ENCODE results near the gene LDLRAD4. TPM values are rescaled to one million over a fixed set of nuclear protein-coding genes. Genes with fewer than 3 reads are reported as not detected.
A peak's percentile ranks its signal among the peaks of the same experiment; 100 is the strongest.

Gene LDLRAD4
- total RNA-seq, 2 donors from 2014 or later, result 33.1 to 41.2 TPM

GRCh38 chr18:13545955-13546354 is 327.4 kb downstream of the LDLRAD4 start:
- Histone ChIP-seq H3K9me3 (no peaks in the 10 kb centered on the region), H3K27ac (no peak overlapping the region), H3K4me1 (peaks cover 0 to 64% of the 10 kb centered on the region in 2 donors), H3K36me3 (no peaks in the 10 kb centered on the region), H3K27me3 (no peaks in the 10 kb centered on the region), H3K4me3 (no peak overlapping the region)
- peak; percentile 42 for DNase-seq (ENCODE audit: low spot score)
- no peak for TF ChIP-seq CTCF (IDR thresholded peaks at IDR 0.05)

GRCh38 chr18:13546638-13547037 is 328.1 kb downstream of the LDLRAD4 start:
- Histone ChIP-seq H3K27ac (no peak overlapping the region), H3K4me1 (peaks cover 0 to 62% of the 10 kb centered on the region in 2 donors), H3K9me3 (no peaks in the 10 kb centered on the region), H3K4me3 (no peak overlapping the region), H3K27me3 (no peaks in the 10 kb centered on the region), H3K36me3 (no peaks in the 10 kb centered on the region)
- TF ChIP-seq CTCF (IDR thresholded peaks at IDR 0.05), result no peak
- DNase-seq (ENCODE audit: low spot score), result peak; percentile 7

GRCh38 chr18:13547347-13547746 is 328.8 kb downstream of the LDLRAD4 start:
- Histone ChIP-seq H3K36me3 (no peaks in the 10 kb centered on the region), H3K4me1 (peaks cover 0 to 60% of the 10 kb centered on the region in 2 donors), H3K4me3 (no peak overlapping the region), H3K27me3 (no peaks in the 10 kb centered on the region), H3K9me3 (no peaks in the 10 kb centered on the region), H3K27ac (no peak overlapping the region)
- TF ChIP-seq CTCF (IDR thresholded peaks at IDR 0.05), result no peak
- peak; percentile 50 for DNase-seq (ENCODE audit: low spot score)

- Histone ChIP-seq H3K27me3 (no peaks in the 10 kb centered on the region), H3K4me1 (peaks cover 0 to 52% of the 10 kb centered on the region in 2 donors), H3K4me3 (no peak overlapping the region), H3K9me3 (no peaks in the 10 kb centered on the region), H3K27ac (peak overlapping the region in 1 of 2 donors; percentile 72), H3K36me3 (no peaks in the 10 kb centered on the region)
- TF ChIP-seq CTCF (IDR thresholded peaks at IDR 0.05), result peak in 1 of 2 donors; percentile 27
- peak; percentile 56 for DNase-seq (ENCODE audit: low spot score)
Measured at GRCh38 chr18:13548106-13548819, 329.7 kb downstream of the LDLRAD4 start.

GRCh38 chr18:13548966-13549879 is 330.7 kb downstream of the LDLRAD4 start:
- Histone ChIP-seq H3K4me3 (no peak overlapping the region), H3K9me3 (no peaks in the 10 kb centered on the region), H3K27ac (peak overlapping the region; percentile 72 to 79), H3K27me3 (no peaks in the 10 kb centered on the region), H3K4me1 (peaks cover 0 to 52% of the 10 kb centered on the region in 2 donors), H3K36me3 (no peaks in the 10 kb centered on the region)
- DNase-seq (ENCODE audit: low spot score), result peak; percentile 54
- no peak for TF ChIP-seq CTCF (IDR thresholded peaks at IDR 0.05)
